AG09319 (cell line): Measurements from ENCODE around the gene OXLD1.
"Not testable (repeated sequence)": the region's sequence is repeated elsewhere in the genome, so short reads cannot be mapped to it uniquely, and the experiment has no call there.

Source experiments
- DNase-seq: peaks from one replicate; pipeline ENCODE4 v3.0.0-alpha.2; 2010; ENCODE audit warnings: low read depth; ENCODE audit errors: extremely low read depth
- TF ChIP-seq, protein P1 (sequence below): IDR thresholded peaks from 2 replicates; pipeline ENCODE4 v1.5.1; 2011; ENCODE audit warnings: low read depth, mild to moderate bottlenecking, inconsistent platforms, low read length, moderate library complexity

Gene OXLD1

GRCh38 chr17:81636505-81637288 lies 29.7 kb downstream of the OXLD1 start, which contains the start of the genes NPLOC4 and TSPAN10:
TSS of gene NPLOC4 (minus strand) at chr17:81637112. CDS start at chr17:81636930, 182 bp downstream.
TSS of gene TSPAN10 (plus strand) at chr17:81637196. CDS start at chr17:81642413, 5,217 bp downstream.
- DNase-seq = peak; percentile 59
- TF ChIP-seq, protein P1, sequence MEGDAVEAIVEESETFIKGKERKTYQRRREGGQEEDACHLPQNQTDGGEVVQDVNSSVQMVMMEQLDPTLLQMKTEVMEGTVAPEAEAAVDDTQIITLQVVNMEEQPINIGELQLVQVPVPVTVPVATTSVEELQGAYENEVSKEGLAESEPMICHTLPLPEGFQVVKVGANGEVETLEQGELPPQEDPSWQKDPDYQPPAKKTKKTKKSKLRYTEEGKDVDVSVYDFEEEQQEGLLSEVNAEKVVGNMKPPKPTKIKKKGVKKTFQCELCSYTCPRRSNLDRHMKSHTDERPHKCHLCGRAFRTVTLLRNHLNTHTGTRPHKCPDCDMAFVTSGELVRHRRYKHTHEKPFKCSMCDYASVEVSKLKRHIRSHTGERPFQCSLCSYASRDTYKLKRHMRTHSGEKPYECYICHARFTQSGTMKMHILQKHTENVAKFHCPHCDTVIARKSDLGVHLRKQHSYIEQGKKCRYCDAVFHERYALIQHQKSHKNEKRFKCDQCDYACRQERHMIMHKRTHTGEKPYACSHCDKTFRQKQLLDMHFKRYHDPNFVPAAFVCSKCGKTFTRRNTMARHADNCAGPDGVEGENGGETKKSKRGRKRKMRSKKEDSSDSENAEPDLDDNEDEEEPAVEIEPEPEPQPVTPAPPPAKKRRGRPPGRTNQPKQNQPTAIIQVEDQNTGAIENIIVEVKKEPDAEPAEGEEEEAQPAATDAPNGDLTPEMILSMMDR = no peak

DNA sequence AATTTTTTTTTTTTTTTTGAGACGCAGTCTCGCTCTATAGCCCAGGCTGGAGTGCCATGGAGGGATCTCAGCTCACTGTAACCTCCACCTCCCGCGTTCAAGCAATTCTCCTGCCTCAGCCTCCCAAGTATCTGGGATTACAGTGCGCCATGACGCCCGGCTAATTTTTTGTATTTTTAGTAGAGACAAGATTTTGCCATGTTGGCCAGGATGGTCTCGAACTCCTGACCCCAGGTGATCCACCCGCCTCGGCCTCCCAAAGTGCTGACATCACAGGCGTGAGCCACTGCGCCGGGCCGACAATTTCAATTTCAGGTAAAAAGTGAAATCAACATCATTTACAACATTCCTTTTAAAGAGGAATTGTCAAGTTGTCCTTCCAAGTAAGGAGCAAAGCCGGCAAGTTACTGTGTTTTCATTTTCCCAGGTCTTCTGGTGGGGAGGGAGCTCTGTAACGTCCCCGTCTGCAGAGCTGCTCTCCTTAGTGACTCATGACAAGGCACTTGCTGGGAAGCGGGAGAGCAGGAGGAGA lies 30.4 kb downstream of the OXLD1 start:
- DNase-seq = peak; percentile 2
- TF ChIP-seq, protein P1 = no peak

DNA sequence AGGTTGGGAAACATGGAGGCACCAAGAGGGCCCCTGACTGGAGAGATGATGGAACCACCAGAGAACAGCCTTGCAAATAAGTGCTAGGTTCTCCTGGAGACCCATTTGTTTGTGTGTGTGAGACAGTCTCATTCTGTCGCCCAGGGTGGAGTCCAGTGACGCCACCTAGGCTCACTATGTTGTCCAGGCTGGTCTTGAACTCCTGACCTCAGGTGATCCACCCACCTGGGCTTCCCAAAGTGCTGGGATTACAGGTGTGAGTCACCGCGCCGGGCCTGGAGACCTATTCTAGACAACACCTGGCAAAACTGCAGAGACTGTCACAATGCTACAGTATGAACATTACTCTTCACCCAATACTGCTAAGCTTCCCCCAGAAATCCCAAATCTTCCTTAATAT lies 31.0 kb downstream of the OXLD1 start:
- DNase-seq = no peak
- TF ChIP-seq, protein P1 = no peak

DNA sequence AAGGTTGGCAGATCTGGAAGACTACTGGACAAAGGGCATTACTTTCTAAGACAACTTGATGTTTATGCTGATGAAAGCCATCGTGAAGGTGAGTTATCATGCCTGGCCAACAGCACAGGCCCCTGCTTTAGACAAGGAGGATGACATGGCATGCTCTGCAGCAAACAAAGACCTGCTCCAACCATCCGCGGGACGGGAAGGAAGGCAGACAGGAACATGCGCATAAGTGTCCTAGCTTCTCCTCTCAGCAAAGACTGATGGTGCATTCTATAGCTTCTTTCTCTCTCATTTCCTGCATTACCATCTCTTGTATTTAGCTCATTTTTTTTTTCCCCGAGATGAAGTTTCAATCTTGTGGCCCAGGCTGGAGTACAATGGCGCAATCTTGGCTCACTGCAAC lies 34.9 kb downstream of the OXLD1 start:
- TF ChIP-seq, protein P1 = no peak
- DNase-seq = no peak

GRCh38 chr17:81630274-81630673 lies 36.1 kb downstream of the OXLD1 start:
- TF ChIP-seq, protein P1 = no peak
- no peak for DNase-seq

- no peak for DNase-seq
- TF ChIP-seq, protein P1 = no peak
Measured at GRCh38 chr17:81621494-81622130, 44.8 kb downstream of the OXLD1 start.

DNA sequence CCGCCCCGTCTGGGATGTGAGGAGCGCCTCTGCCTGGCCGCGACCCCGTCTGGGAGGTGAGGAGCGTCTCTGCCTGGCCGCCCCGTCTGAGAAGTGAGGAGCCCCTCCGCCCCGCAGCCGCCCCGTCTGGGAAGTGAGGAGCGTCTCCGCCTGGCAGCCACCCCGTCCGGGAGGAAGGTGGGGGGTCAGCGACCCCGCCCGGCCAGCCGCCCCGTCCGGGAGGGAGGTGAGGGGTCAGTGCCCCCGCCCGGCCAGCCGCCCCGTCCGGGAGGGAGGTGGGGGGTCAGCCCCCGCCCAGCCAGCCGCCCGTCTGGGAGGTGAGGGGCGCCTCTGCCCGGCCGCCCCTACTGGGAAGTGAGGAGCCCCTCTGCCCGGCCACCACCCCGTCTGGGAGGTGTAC lies 48.1 kb downstream of the OXLD1 start:
- DNase-seq = not testable (repeated sequence)
